H54 (cell line): ENCODE measurements around the gene VPREB1.
"Not testable (repeated sequence)": the region's sequence is repeated elsewhere in the genome, so short reads cannot be mapped to it uniquely, and the experiment has no call there.

Source experiments
- DNase-seq: peaks from one replicate; pipeline ENCODE4 v3.0.0; 2011; ENCODE audit warnings: low spot score, mixed read lengths; ENCODE audit not compliant: insufficient read length
- FAIRE-seq: peaks from 3 replicates; lab custom pipeline; 2011; peaks lifted over from hg19 to GRCh38; lab: Jason Lieb, UNC
- POLR2A ChIP-seq: IDR thresholded peaks from 2 replicates; pipeline ENCODE4 v1.6.1; 2011; ENCODE audit warnings: low read depth, mild to moderate bottlenecking, low read length

Gene VPREB1

DNA sequence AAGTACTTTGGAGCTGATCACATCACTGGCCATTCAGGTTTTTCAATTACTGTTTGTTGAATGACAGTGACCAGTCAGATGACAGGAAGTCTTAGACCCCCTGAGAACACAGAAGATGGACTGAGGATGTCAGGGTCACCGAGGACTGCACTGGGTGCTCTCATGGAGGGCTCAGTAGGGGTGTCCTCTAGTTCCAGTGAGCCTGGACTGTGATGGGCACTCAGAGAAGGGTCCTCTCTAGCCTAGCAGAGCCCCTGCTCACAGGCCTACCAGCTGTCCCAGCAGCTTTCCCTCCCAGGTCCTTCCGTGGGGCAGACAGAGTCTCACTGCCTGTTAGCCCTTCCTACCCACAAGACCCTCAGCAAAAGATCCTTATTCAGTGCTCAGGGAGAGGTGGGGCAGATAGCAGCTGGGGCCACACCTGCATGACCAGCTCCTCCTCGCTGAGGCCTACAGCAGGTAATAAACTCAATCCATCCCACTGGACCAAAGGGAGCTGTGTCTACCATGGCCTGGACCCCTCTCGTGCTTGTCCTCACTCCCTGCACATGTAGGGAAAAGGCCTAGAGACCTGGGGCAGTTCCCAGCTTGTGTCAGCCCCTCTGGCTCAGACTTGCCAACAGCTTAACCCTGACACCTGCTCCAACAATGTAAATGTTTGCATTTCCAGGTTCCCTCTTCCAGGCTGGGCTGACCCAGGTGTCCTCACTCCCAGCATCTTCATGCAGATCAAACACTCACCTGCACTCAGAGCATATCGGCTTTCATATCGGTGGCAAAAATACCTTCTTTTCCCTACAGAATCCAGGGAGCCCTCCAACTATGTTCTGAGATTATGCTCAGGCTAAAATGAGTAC, 25.2 kb upstream of the VPREB1 start:
- no peak for TF ChIP-seq POLR2A
- no peak for FAIRE-seq
- DNase-seq: no peak

- not testable (repeated sequence) for FAIRE-seq, DNase-seq
Observed at GRCh38 chr22:22221043-22221442, 23.5 kb upstream of the VPREB1 start.

DNA sequence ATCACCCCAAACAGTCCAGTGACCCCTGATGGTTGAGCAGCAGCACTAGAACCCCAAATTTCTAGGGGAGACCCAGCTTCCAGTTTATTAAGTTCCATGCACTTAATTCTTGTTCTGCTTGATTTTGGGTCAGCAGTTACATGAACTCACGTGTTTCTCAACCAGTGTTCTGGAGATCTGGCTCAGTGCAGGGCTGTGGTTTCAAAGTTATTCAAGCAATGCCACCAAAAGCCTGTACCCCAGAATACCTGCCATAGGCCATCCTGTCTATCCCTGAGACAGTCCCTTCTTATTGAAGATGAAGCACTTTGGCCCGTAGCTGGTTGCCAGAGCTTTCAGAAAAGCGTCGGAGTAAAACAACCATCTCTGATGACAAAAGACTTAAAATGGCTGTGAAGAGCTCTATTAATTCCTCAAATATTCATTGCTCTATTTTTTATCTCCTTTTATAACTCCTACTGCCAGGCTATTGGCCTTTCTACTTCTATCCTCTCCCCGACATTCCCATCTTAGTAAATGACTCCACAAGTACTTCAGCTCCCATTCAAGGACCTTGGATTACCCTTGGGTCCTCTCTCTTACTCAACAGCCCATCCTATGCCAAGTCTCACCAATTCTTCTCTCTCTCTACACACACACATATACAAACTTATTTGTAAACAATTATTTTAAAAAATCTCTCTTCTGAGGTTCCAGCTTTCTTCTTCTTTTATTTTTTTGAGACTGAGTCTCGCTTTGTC, 18.0 kb upstream of the VPREB1 start:
- no peak for TF ChIP-seq POLR2A
- FAIRE-seq (no peak), DNase-seq (no peak)

- DNase-seq (no peak), FAIRE-seq (no peak)
- TF ChIP-seq POLR2A: no peak
Observed at GRCh38 chr22:22228421-22228820, 16.2 kb upstream of the VPREB1 start.

- no peak for TF ChIP-seq POLR2A
- FAIRE-seq (no peak), DNase-seq (no peak)
Observed at GRCh38 chr22:22228921-22229320, 15.7 kb upstream of the VPREB1 start.

DNA sequence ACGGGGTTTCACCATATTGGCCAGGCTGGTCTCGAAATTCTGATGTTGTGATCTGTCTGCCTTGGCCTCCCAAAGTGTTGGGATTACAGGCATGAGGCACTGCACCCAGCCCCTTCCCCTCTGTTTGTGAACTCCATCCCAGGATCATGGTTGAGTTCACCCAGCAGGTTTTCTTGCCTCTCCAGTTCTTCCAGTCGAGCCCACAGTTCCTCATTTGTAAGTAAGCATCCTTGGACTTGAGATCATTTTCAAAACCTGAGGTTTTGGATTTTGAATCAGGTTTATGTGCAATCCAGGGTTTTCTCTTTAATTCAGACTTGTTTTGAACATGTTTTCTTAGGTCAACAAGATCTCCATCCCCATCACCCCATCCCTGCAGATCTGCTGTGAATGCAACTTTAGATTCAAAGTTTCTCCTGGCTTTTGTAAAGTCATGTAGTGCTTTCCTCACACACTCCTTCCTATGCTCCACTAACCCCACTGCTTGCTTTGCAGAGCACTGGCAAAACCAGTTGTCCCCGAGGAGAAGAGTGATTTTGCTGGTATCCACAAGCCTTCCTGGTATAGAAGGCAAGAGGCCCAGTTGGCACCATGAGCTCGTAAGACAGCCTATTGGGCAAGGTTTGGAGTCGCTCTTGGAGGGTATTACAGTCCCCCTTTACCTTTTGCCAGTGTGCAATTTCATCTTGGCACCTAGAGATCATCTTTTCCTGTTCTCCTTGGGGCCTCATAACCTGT, 14.7 kb upstream of the VPREB1 start:
- TF ChIP-seq POLR2A: no peak
- FAIRE-seq (no peak), DNase-seq (no peak)

DNA sequence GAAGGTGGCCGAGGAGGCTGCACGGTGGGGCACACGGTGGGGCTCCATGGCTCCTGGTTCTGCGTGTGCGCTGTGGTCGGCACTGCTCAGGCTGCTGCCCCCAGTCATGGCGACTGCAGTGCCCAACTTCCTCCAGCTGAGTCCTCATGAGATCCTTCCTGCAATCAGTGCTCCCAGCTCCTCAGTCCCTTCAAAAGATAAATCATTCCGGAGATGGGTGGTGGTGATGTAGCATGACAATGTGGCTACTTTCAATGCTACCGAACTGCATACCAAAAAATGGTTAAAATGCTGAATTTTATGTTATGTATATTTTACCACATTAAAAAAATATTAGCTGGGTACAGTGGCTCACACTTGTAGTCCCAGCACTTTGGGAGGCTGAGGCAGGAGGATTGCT, 14.1 kb upstream of the VPREB1 start:
- no peak for TF ChIP-seq POLR2A
- DNase-seq (no peak), FAIRE-seq (no peak)

DNA sequence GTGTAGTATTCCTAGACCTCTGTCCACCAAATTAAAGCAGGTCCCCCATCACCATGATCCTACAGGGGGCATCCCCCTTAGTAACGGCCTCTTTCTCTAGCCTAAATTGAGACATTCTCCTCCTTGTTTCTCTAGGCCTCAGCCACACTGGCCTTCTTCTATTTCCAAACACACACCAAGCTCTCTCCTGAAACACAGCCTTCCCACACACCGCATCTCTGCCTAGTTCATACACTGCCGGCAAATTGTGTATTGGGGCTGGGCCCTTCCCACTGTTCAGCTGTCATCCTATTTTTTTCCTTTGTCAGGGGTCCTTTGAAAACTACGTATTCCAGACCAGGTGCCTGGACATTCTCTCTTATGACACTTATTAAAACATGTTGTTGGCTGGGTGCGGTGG, 11.5 kb upstream of the VPREB1 start:
- no peak for FAIRE-seq
- DNase-seq: no peak

DNA sequence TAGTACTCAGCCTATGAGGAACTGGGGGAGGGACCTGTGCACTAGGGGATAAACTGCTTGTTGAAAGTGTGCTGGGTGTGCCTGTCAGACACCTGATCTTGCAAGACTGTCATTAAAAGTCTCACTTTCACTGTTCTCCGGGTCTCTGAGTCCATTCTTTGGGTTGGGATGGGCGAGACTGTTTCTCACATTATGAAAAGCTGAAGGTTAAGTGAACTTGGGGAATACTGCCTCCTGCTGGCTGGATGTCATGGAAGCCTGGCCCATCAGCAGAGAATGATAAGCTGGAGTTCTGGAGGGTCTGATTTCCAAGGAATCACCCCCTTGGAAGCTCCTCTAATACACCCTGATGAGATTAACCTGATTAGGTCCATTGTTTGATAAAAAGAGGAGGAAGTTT, 9.0 kb upstream of the VPREB1 start:
- no peak for TF ChIP-seq POLR2A
- no peak for FAIRE-seq
- no peak for DNase-seq

More for the DNA sequence above, 11.5 kb upstream of the VPREB1 start:
- TF ChIP-seq POLR2A: no peak

GRCh38 chr22:22237521-22237920, 7.1 kb upstream of the VPREB1 start:
- FAIRE-seq: no peak
- no peak for TF ChIP-seq POLR2A
- DNase-seq: no peak

GRCh38 chr22:22239311-22239939, 5.2 kb upstream of the VPREB1 start:
- TF ChIP-seq POLR2A: no peak
- FAIRE-seq (no peak), DNase-seq (no peak)

DNA sequence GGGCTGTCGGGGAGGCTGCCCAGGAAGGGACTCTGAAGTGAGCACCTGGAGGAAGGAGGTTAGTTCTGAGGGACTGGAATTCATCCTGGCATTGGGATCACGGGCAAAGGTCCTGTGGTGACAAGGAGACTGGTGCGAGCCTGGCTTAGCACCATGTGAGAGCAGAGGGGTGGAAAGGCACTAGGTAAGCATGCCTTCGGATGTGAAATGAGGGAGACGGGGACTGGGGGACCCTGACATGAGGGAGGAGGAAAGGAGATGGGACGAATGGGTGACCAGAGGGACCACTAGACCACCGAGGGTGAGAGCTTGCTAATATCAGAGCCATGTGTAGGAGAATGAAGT, 3.1 kb upstream of the VPREB1 start:
- no peak for FAIRE-seq
- DNase-seq: no peak
- TF ChIP-seq POLR2A: no peak

DNA sequence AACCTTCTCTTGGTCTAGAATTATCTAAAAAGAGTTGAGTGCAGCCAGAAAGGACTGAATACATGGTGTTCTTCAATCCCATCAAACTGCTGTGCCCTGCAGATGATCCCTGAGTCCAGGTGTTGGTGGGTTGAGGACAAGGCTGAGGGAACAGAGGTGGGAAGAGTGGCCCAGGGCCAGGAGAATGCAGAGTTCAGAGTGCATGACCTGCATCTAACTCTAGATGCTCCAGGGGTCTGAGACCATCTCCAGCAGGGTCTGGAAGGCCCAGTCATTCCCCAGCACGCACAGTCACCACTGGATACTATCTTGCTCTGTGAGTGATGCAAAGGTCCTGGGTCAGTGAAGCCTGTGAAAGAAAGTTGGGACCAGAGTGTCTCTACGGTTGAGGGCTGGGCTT, 2.1 kb upstream of the VPREB1 start:
- no peak for TF ChIP-seq POLR2A
- no peak for FAIRE-seq
- no peak for DNase-seq
